Smooth muscle cell (in vitro differentiated cells): ENCODE data around the gene ADPGK. TPM values are rescaled to one million over a fixed set of nuclear protein-coding genes. Genes with fewer than 3 reads are reported as not detected.

Experiments used
- DNase-seq: peaks from one replicate; lab custom pipeline; 2025; ENCODE audit not compliant: unreplicated experiment; lab: John Stamatoyannopoulos, UW
- H2AFZ ChIP-seq: fragments of 200-600 bp; sonication (generic); 2 replicates; pipeline ENCODE4 v1.6.0; 2016; ENCODE audit warnings: antibody characterized with exemption, low read depth, mild to moderate bottlenecking
- H3F3A ChIP-seq: fragments of 200-600 bp; sonication (generic); 2 replicates; pipeline ENCODE4 v1.6.0; 2017; ENCODE audit warnings: antibody characterized with exemption, low read depth
- H3K27ac ChIP-seq: fragments of 200-600 bp; sonication (generic); 2 replicates; pipeline ENCODE4 v1.5.1; 2016; ENCODE audit warnings: low read depth, mild to moderate bottlenecking
- H3K27me3 ChIP-seq: fragments of 200-600 bp; sonication (generic); 2 replicates; pipeline ENCODE4 v1.6.1; 2016; ENCODE audit warnings: low read depth, mild to moderate bottlenecking
- H3K36me3 ChIP-seq: fragments of 200-600 bp; sonication (generic); 2 replicates; pipeline ENCODE4 v1.5.1; 2016; ENCODE audit warnings: low read depth
- H3K4me1 ChIP-seq: fragments of 200-600 bp; sonication (generic); 2 replicates; pipeline ENCODE4 v1.5.1; 2016; ENCODE audit warnings: low read depth
- H3K4me2 ChIP-seq: fragments of 200-600 bp; sonication (generic); 2 replicates; pipeline ENCODE4 v1.6.0; 2016; ENCODE audit warnings: mild to moderate bottlenecking
- H3K4me3 ChIP-seq: fragments of 200-600 bp; sonication (generic); 2 replicates; pipeline ENCODE4 v1.5.1; 2016; ENCODE audit warnings: mild to moderate bottlenecking
- H3K79me2 ChIP-seq: fragments of 200-600 bp; sonication (generic); 2 replicates; pipeline ENCODE4 v1.6.0; 2016; ENCODE audit warnings: low read depth, mild to moderate bottlenecking
- H3K9ac ChIP-seq: fragments of 200-600 bp; sonication (generic); 2 replicates; pipeline ENCODE4 v1.6.0; 2016; ENCODE audit warnings: low read depth
- H3K9me3 ChIP-seq: fragments of 200-600 bp; sonication (generic); replicated peaks from 2 replicates; pipeline ENCODE4 v1.5.1; 2016; ENCODE audit warnings: low read depth
- H4K20me1 ChIP-seq: fragments of 200-600 bp; sonication (generic); 2 replicates; pipeline ENCODE4 v1.6.0; 2016; ENCODE audit warnings: low read depth
- CTCF ChIP-seq: fragments of 200-600 bp; sonication (generic); IDR thresholded peaks from 2 replicates; pipeline ENCODE4 v1.5.1; 2017; ENCODE audit warnings: borderline replicate concordance, mild to moderate bottlenecking, antibody characterized with exemption; ENCODE audit not compliant: insufficient read depth, poor library complexity, severe bottlenecking
- WGBS: methylation state at CpG from one replicate; pipeline ENCODE4 v1.1.7; 2016; ENCODE audit warnings: low lambda C conversion rate; 5-methylcytosine and 5-hydroxymethylcytosine counted together
- polyA plus RNA-seq: library from polyadenylated mRNA; unstranded; fragments of >200 nt; fragmentation: Nextera tagmentation; extraction: Ambion mirVana; gene quantifications from 2 replicates; pipeline ENCODE4 v1.2.1, GENCODE V29; 2016
- total RNA-seq: library from RNA; depleted of rRNA; stranded (reverse); fragments of >200 nt; gene quantifications from 2 replicates; pipeline ENCODE4 v1.2.3, GENCODE V29; 2014

ADPGK gene
- total and polyA plus RNA-seq, 2 experiments from 2014 or later = 53.4 to 67.3 TPM

DNA sequence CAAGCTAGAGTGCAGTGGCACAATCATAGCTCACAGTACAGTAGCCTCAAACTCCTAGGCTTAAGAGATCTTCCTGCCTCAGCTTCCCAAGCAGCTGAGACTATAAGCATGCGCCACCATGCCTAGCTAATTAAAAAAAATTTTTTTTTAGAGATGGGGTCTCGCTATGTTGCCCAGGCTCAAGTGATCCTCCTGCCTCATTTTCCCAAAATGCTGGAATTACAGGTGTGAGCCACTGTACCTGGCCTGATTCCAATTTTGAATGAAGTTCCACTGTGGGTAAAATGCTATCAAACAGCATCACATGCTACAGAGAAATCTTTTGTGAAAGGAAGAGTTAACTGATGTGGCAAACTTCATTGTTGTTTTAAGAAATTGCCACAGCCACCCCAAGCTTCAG is 17.5 kb downstream of the ADPGK start:
- 94% methylated on average over 2 of the region's 2 CpGs for WGBS
- H3F3A ChIP-seq = no peaks in the 10 kb centered on the region
- peaks cover 10% of the 10 kb centered on the region for H3K79me2 ChIP-seq

DNA sequence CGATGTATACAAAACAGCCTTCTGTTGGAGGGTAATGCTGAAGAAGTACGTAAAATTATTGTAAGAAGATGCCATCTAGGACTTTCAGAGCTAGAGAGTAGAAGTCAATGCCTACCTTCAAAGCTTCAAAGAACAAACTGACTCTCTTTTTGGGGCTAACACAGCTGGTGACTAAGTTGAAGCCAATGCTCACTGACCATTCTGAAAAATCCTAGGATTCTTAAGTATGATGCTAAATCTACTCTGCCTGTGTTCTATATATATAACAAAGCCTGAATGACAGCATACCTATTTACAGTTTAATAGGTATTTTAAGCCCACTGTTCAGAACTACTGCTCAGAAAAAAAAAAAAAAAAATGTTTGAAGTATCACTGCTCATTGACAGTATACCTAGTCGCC is 18.9 kb downstream of the ADPGK start:
- H3K4me1 ChIP-seq = no peaks in the 10 kb centered on the region
- no peak for TF ChIP-seq CTCF
- no peak overlapping the region for H3K4me3 ChIP-seq
- peaks cover 10% of the 10 kb centered on the region for H3K79me2 ChIP-seq
- no peak overlapping the region for H2AFZ ChIP-seq
- peaks cover 21% of the 10 kb centered on the region for H3K9me3 ChIP-seq
- no peak overlapping the region for H3K4me2 ChIP-seq
- H3F3A ChIP-seq = no peaks in the 10 kb centered on the region
- peaks cover 16% of the 10 kb centered on the region for H4K20me1 ChIP-seq
- H3K27ac ChIP-seq = no peak overlapping the region
- no peak for DNase-seq
- no peaks in the 10 kb centered on the region for H3K27me3 ChIP-seq
- H3K9ac ChIP-seq = no peak overlapping the region
- 97% methylated on average over 3 of the region's 3 CpGs for WGBS
- H3K36me3 ChIP-seq = peaks cover 39% of the 10 kb centered on the region

More for the DNA sequence above, 17.5 kb downstream of the ADPGK start:
- no peak overlapping the region for H3K4me3 ChIP-seq
- no peak for TF ChIP-seq CTCF
- H3K27ac ChIP-seq = no peak overlapping the region
- DNase-seq = no peak
- peaks cover 21% of the 10 kb centered on the region for H3K9me3 ChIP-seq
- H3K4me2 ChIP-seq = no peak overlapping the region
- peaks cover 39% of the 10 kb centered on the region for H3K36me3 ChIP-seq
- no peaks in the 10 kb centered on the region for H3K27me3 ChIP-seq
- no peaks in the 10 kb centered on the region for H3K4me1 ChIP-seq
- H3K9ac ChIP-seq = no peak overlapping the region
- H4K20me1 ChIP-seq = peaks cover 16% of the 10 kb centered on the region
- H2AFZ ChIP-seq = no peak overlapping the region

DNA sequence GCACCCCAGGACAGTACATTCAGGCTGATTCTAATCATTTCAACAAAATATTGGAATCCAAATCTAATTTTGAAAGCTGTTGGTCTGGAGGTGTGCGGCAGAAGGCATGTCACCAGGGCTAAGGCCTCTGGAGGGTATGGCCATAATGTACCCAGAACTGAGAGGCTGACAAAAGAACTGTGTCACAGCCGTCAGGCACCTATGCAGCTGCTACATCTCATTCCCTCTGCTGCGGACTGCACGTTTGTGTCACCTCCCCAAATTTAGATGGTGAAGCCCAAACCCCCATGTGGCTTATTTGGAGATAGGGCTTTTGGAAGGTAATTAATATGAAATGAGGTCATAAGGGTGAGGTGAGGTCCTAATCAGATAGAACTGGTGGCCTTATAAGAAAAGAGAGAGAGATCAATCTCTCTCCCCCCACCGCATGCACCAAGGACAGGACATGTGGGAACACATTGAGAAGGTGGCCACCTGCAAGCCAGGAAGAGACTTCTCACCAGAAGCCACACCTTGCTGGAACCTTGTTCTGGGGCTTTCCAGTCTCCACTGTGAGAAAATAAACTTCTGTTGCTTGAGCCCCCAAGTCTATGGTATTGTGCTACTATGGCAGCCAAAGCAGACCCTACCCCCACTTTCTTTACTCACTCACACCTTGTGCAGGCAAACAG is 22.8 kb downstream of the ADPGK start:
- Histone ChIP-seq H2AFZ (no peak overlapping the region), H3K36me3 (peaks cover 3% of the 10 kb centered on the region), H3K27ac (no peak overlapping the region), H4K20me1 (peaks cover 19% of the 10 kb centered on the region), H3K9ac (no peak overlapping the region), H3K4me1 (peaks cover 6% of the 10 kb centered on the region), H3F3A (peaks cover 15% of the 10 kb centered on the region), H3K79me2 (peaks cover 3% of the 10 kb centered on the region), H3K9me3 (no peaks in the 10 kb centered on the region), H3K27me3 (no peaks in the 10 kb centered on the region), H3K4me2 (no peak overlapping the region), H3K4me3 (no peak overlapping the region)
- TF ChIP-seq CTCF = no peak
- WGBS = 99% methylated on average over 5 of the region's 5 CpGs
- no peak for DNase-seq

- H3K9ac ChIP-seq = peak overlapping the region; percentile 77
- peaks cover 6% of the 10 kb centered on the region for H3K4me1 ChIP-seq
- peaks cover 3% of the 10 kb centered on the region for H3K36me3 ChIP-seq
- peak overlapping the region; percentile 97 for H3K27ac ChIP-seq
- no peaks in the 10 kb centered on the region for H3K9me3 ChIP-seq
- H3K4me2 ChIP-seq = peak overlapping the region; percentile 79
- 20% methylated on average over 3 of the region's 3 CpGs for WGBS
- no peak for TF ChIP-seq CTCF
- peaks cover 9% of the 10 kb centered on the region for H4K20me1 ChIP-seq
- no peaks in the 10 kb centered on the region for H3K27me3 ChIP-seq
- H2AFZ ChIP-seq = no peak overlapping the region
- DNase-seq = no peak
- H3K79me2 ChIP-seq = no peaks in the 10 kb centered on the region
- peaks cover 15% of the 10 kb centered on the region for H3F3A ChIP-seq
- no peak overlapping the region for H3K4me3 ChIP-seq
These were observed 25.4 kb downstream of the ADPGK start for GRCh38 chr15:72758182-72758581.
